GM20431 (cell line): ENCODE results near the gene RUBCNL.
"Not testable (repeated sequence)": the region's sequence is repeated elsewhere in the genome, so short reads cannot be mapped to it uniquely, and the experiment has no call there.

Experiments
- in situ Hi-C: fragments of 300-500 bp; cut with MseI, MboI; formaldehyde crosslinking; loops from one replicate; pipeline ENCODE4 v1.15.0; 2020; ENCODE audit warnings: low sequenced_read_pairs; ENCODE audit not compliant: unreplicated experiment

The RUBCNL gene

GRCh38 chr13:46378411-46378810, 8.6 kb downstream of the RUBCNL start:
- in situ Hi-C loops, result no loop called here

GRCh38 chr13:46377554-46377953, 9.5 kb downstream of the RUBCNL start:
- in situ Hi-C loops, result no loop called here

- in situ Hi-C loops, result no loop called here
Observed at GRCh38 chr13:46374710-46375109, 12.3 kb downstream of the RUBCNL start.

GRCh38 chr13:46373623-46374022, 13.4 kb downstream of the RUBCNL start:
- in situ Hi-C loops, result no loop called here

- in situ Hi-C loops, result not testable (repeated sequence)
Observed at GRCh38 chr13:46372938-46373337, 14.1 kb downstream of the RUBCNL start.

GRCh38 chr13:46372071-46372470, 15.0 kb downstream of the RUBCNL start:
- in situ Hi-C loops, result no loop called here

GRCh38 chr13:46369506-46370277, 17.4 kb downstream of the RUBCNL start:
- in situ Hi-C loops, result no loop called here

- in situ Hi-C loops, result no loop called here
Observed at GRCh38 chr13:46367617-46368327, 19.3 kb downstream of the RUBCNL start.

GRCh38 chr13:46361276-46361934, 25.6 kb downstream of the RUBCNL start:
- in situ Hi-C loops, result no loop called here

GRCh38 chr13:46360604-46361003, 26.4 kb downstream of the RUBCNL start:
- in situ Hi-C loops, result no loop called here

- in situ Hi-C loops, result no loop called here
Observed at GRCh38 chr13:46359714-46360113, 27.3 kb downstream of the RUBCNL start.

GRCh38 chr13:46355901-46356590, 31.0 kb downstream of the RUBCNL start:
- in situ Hi-C loops, result no loop called here

- in situ Hi-C loops, result no loop called here
Observed at GRCh38 chr13:46355088-46355468, 32.0 kb downstream of the RUBCNL start.

- in situ Hi-C loops, result no loop called here
Observed at GRCh38 chr13:46354156-46355087, 32.6 kb downstream of the RUBCNL start.

- in situ Hi-C loops, result no loop called here
Observed at GRCh38 chr13:46352805-46353204, 34.2 kb downstream of the RUBCNL start.

GRCh38 chr13:46350003-46350402, 37.0 kb downstream of the RUBCNL start:
- in situ Hi-C loops, result no loop called here

GRCh38 chr13:46348961-46349360, 38.1 kb downstream of the RUBCNL start:
- in situ Hi-C loops, result no loop called here

GRCh38 chr13:46347277-46347676, 39.8 kb downstream of the RUBCNL start:
- in situ Hi-C loops, result no loop called here

GRCh38 chr13:46345866-46346265, 41.2 kb downstream of the RUBCNL start:
- in situ Hi-C loops, result no loop called here
